ENCODE measurements around the gene MIA. TPM values are rescaled to one million over a fixed set of nuclear protein-coding genes. Genes with fewer than 3 reads are reported as not detected.
A peak's percentile ranks its signal among the peaks of the same experiment; 100 is the strongest.

MIA gene
- total and polyA plus RNA-seq, 2 of the 8 experiments (the other 6 are each of a cell fraction or from before 2014, with no cell fraction given), result not detected

GRCh38 chr19:40808021-40808325 lies 32.7 kb downstream of the MIA start:
- Histone ChIP-seq H4K8ac (ENCODE audit: extremely low read depth, insufficient read depth, low read length) (no peak overlapping the region), H4K20me1 (replicated peaks in 1 of 2; ENCODE audit: control insufficient read depth in 1 of 2, insufficient read depth in 2 of 2, low read length in 2 of 2) (peaks cover 35 to 48% of the 10 kb centered on the region in 2 experiments), H3K9ac (replicated peaks in 1 of 4; ENCODE audit: extremely low read depth in 1 of 4, low read depth in 3 of 4, low read length in 3 of 4) (no peak overlapping the region), H3K4ac (replicated peaks; ENCODE audit: insufficient read length, low read depth, low read length) (no peak overlapping the region), H2AFZ (ENCODE audit: low read length) (no peak overlapping the region), H3K27me3 (replicated peaks in 1 of 4; ENCODE audit: control insufficient read depth in 3 of 4, extremely low read depth in 1 of 4, insufficient read depth in 3 of 4, low read length in 3 of 4) (peaks cover 0 to 3% (median 0%) of the 10 kb centered on the region in 4 experiments; a peak in 2 of 7 replicates), H2BK12ac (ENCODE audit: low read depth, low read length) (no peak overlapping the region), H3K23ac (ENCODE audit: insufficient read length) (no peak overlapping the region), H3K36me3 (ENCODE audit: control insufficient read depth in 2 of 4, insufficient read depth in 4 of 4, low read length in 3 of 4) (peaks cover 3 to 30% (median 13%) of the 10 kb centered on the region in 4 experiments; a peak in 6 of 8 replicates), H3K4me3 (ENCODE audit: extremely low read depth in 1 of 4, insufficient read depth in 2 of 4, low read depth in 3 of 4, low read length in 4 of 4) (no peak overlapping the region), H3K14ac (ENCODE audit: insufficient read length) (no peak overlapping the region), H3K4me1 (replicated peaks in 1 of 4; ENCODE audit: control insufficient read depth in 3 of 4, insufficient read depth in 4 of 4, low read length in 3 of 4) (peaks cover 6 to 52% (median 21%) of the 10 kb centered on the region in 4 experiments), H3K18ac (ENCODE audit: extremely low read depth, low read length) (no peak overlapping the region), H3K79me1 (ENCODE audit: low read depth, low read length) (peaks cover 21% of the 10 kb centered on the region), H3K56ac (replicated peaks; ENCODE audit: insufficient read length, low read depth, low read length) (no peak overlapping the region), H3K9me3 (ENCODE audit: insufficient read depth in 2 of 2, low read depth in 1 of 2, low read length in 1 of 2) (no peaks in the 10 kb centered on the region), H2AK5ac (ENCODE audit: low read depth, low read length) (no peak overlapping the region), H3K23me2 (ENCODE audit: low read depth, low read length) (peaks cover 12% of the 10 kb centered on the region; the same call in 1 of the 2 replicates), H3K27ac (ENCODE audit: low read depth, low read length) (no peak overlapping the region), H2BK5ac (ENCODE audit: low read depth, low read length) (peak overlapping the region; percentile 78; the same call in 1 of the 2 replicates), H4K5ac (ENCODE audit: insufficient read length, low read depth, low read length) (no peak overlapping the region), H2BK120ac (replicated peaks; ENCODE audit: low read depth, low read length) (no peak overlapping the region), H4K91ac (replicated peaks; ENCODE audit: insufficient read length, low read length) (no peak overlapping the region), H2BK20ac (ENCODE audit: low read length) (no peak overlapping the region), H2BK15ac (ENCODE audit: low read length) (no peak overlapping the region), H3K4me2 (ENCODE audit: insufficient read depth in 1 of 2, low read depth in 2 of 2, low read length in 2 of 2) (no peak overlapping the region), H3K79me2 (ENCODE audit: control insufficient read depth in 1 of 2, insufficient read depth in 2 of 2, low read length in 2 of 2) (peaks cover 0 to 44% of the 10 kb centered on the region in 2 experiments; a peak in 3 of 4 replicates)
- ChIA-PET POLR2A (ENCODE audit: partially characterized antibody) (interaction anchor here (0.7 to 15.7 kb wide), 15 partner anchors 7 to 154 kb away, joined by 3 to 241 read pairs (median 6); partner anchors contain the start of genes ACTMAP, EGLN2, MIA and RAB4B), CTCF (ENCODE audit: partially characterized antibody) (interaction anchor here (0.7 to 4.4 kb wide), 20 partner anchors 9 to 336 kb away, joined by 3 to 26 read pairs (median 4); partner anchors contain the start of genes COQ8B, ITPKC and RAB4B)
- FAIRE-seq (no peak), DNase-seq (ENCODE audit: low read depth in 1 of 2, low spot score in 2 of 2) (no peak)
- TF ChIP-seq CREB1 (IDR thresholded peaks at IDR 0.05), result no peak
- TF ChIP-seq SP4 (IDR thresholded peaks at IDR 0.05; ENCODE audit: low read length), result no peak
- TF ChIP-seq PHF8 (conservative IDR thresholded peaks at IDR 0.05; ENCODE audit: low read depth, low read length), result no peak
- TF ChIP-seq RBBP5 (IDR thresholded peaks at IDR 0.05; ENCODE audit: borderline replicate concordance, low read depth, low read length), result no peak
- TF ChIP-seq CHD2 (IDR thresholded peaks at IDR 0.05; ENCODE audit: low read length), result no peak
- TF ChIP-seq GTF2F1 (IDR thresholded peaks at IDR 0.05; ENCODE audit: borderline replicate concordance, low read depth, low read length), result no peak
- no peak for TF ChIP-seq CEBPB (IDR thresholded peaks at IDR 0.05; ENCODE audit: low read depth, low read length)
- no peak for TF ChIP-seq MAX (IDR thresholded peaks at IDR 0.05)
- WGBS, 2 experiments (ENCODE audit: extremely low coverage in 1 of 2, insufficient coverage in 1 of 2, insufficient read length in 1 of 2, insufficient replicate concordance in 2 of 2, low coverage in 1 of 2, low lambda C conversion rate in 2 of 2, missing lambda C conversion rate in 1 of 2), result 88% methylated on average over 2 of the region's 2 CpGs; no CpG with 5 or more reads in 1 of the 2 experiments

All from H1 (cell line).